ENCODE measurements around the gene PATJ. TPM values are rescaled to one million over a fixed set of nuclear protein-coding genes. Genes with fewer than 3 reads are reported as not detected.
"Not testable (repeated sequence)": the region's sequence is repeated elsewhere in the genome, so short reads cannot be mapped to it uniquely, and the experiment has no call there.

The PATJ gene
- total RNA-seq, 1 donor from 2014 or later: 5.0 TPM

- no peak for DNase-seq (ENCODE audit: extremely low read depth, low read depth, low spot score)
Observed at GRCh38 chr1:61875198-61875597, 132.9 kb downstream of the PATJ start.

- not testable (repeated sequence) for DNase-seq (ENCODE audit: extremely low read depth, low read depth, low spot score)
Observed at GRCh38 chr1:61879887-61880474, 137.7 kb downstream of the PATJ start.

GRCh38 chr1:61887076-61887867 lies 145.0 kb downstream of the PATJ start:
- no peak for DNase-seq (ENCODE audit: extremely low read depth, low read depth, low spot score)

- DNase-seq (ENCODE audit: extremely low read depth, low read depth, low spot score): no peak
Observed at GRCh38 chr1:61887931-61888564, 145.8 kb downstream of the PATJ start.

- DNase-seq (ENCODE audit: extremely low read depth, low read depth, low spot score): no peak
Observed at GRCh38 chr1:61888808-61889207, 146.5 kb downstream of the PATJ start.

GRCh38 chr1:61890435-61890834 lies 148.2 kb downstream of the PATJ start:
- not testable (repeated sequence) for DNase-seq (ENCODE audit: extremely low read depth, low read depth, low spot score)

GRCh38 chr1:61892977-61893376 lies 150.7 kb downstream of the PATJ start:
- DNase-seq (ENCODE audit: extremely low read depth, low read depth, low spot score): no peak

- DNase-seq (ENCODE audit: extremely low read depth, low read depth, low spot score): not testable (repeated sequence)
Observed at GRCh38 chr1:61894296-61894695, 152.0 kb downstream of the PATJ start.

- no peak for DNase-seq (ENCODE audit: extremely low read depth, low read depth, low spot score)
Observed at GRCh38 chr1:61895175-61895574, 152.9 kb downstream of the PATJ start.

- DNase-seq (ENCODE audit: extremely low read depth, low read depth, low spot score): no peak
Observed at GRCh38 chr1:61898658-61899057, 156.4 kb downstream of the PATJ start.

GRCh38 chr1:61904354-61904753 lies 162.1 kb downstream of the PATJ start:
- DNase-seq (ENCODE audit: extremely low read depth, low read depth, low spot score): no peak

- DNase-seq (ENCODE audit: extremely low read depth, low read depth, low spot score): no peak
Observed at GRCh38 chr1:61907102-61907501, 164.8 kb downstream of the PATJ start.

GRCh38 chr1:61910035-61910434 lies 167.8 kb downstream of the PATJ start:
- no peak for DNase-seq (ENCODE audit: extremely low read depth, low read depth, low spot score)

GRCh38 chr1:61914823-61915482 lies 172.7 kb downstream of the PATJ start:
- DNase-seq (ENCODE audit: extremely low read depth, low read depth, low spot score): no peak

GRCh38 chr1:61921435-61921834 lies 179.2 kb downstream of the PATJ start:
- no peak for DNase-seq (ENCODE audit: extremely low read depth, low read depth, low spot score)

GRCh38 chr1:61922950-61923480 lies 180.7 kb downstream of the PATJ start:
- no peak for DNase-seq (ENCODE audit: extremely low read depth, low read depth, low spot score)

GRCh38 chr1:61925591-61926298 lies 183.5 kb downstream of the PATJ start:
- DNase-seq (ENCODE audit: extremely low read depth, low read depth, low spot score): no peak

- DNase-seq (ENCODE audit: extremely low read depth, low read depth, low spot score): no peak
Observed at GRCh38 chr1:61926597-61926996, 184.3 kb downstream of the PATJ start.

GRCh38 chr1:61930116-61930645 lies 187.9 kb downstream of the PATJ start:
- no peak for DNase-seq (ENCODE audit: extremely low read depth, low read depth, low spot score)

GRCh38 chr1:61931587-61932279 lies 189.5 kb downstream of the PATJ start:
- no peak for DNase-seq (ENCODE audit: extremely low read depth, low read depth, low spot score)

Data from glomerular endothelial cell (primary cell).